HepG2 (cell line): Measurements from ENCODE around the gene PLCB4. TPM values are rescaled to one million over a fixed set of nuclear protein-coding genes. Genes with fewer than 3 reads are reported as not detected.

Source experiments
- ATAC-seq: fragments of 200-7000 bp; cut with Tn5 transposase; 3 replicates; pipeline ENCODE4 v1.9.1; 2020; ENCODE audit warnings: mild to moderate bottlenecking, moderate library complexity
- BruUV-seq: library from RNA; stranded (reverse); fragments of 400-500 nt; replicated peaks from 2 replicates; lab custom pipeline; 2021; lab: Mats Ljungman, UMichigan
- CTCF ChIA-PET: fragments of 300-600 bp; formaldehyde crosslinking; extraction: SDS; loops from one replicate; lab custom pipeline; 2021; ENCODE audit warnings: low total read pairs, inconsistent platforms, low intra/inter-chr PET ratio; lab: Yijun Ruan, JAX
- POLR2A ChIA-PET: fragments of 350-600 bp; sonication (Branson Sonifier 250); formaldehyde crosslinking; loops from one replicate; lab custom pipeline; 2020; ENCODE audit warnings: antibody characterized with exemption, inconsistent platforms; lab: Yijun Ruan, JAX
- DNase-seq: peaks from one replicate; pipeline ENCODE4 v3.0.0-alpha.2; 2015; ENCODE audit warnings: low spot score
- FAIRE-seq: peaks from 3 replicates; lab custom pipeline; 2011; peaks lifted over from hg19 to GRCh38; lab: Jason Lieb, UNC
- H2AFZ ChIP-seq: one replicate; pipeline ENCODE4 v1.6.1; 2011; ENCODE audit warnings: low read length, inconsistent platforms
- H3K27ac ChIP-seq: fragments of 300-600 bp; 3 replicates; pipeline ENCODE4 v1.8.0; 2011; ENCODE audit warnings: mixed run types, mild to moderate bottlenecking, mixed read lengths, low read length, inconsistent platforms; ENCODE audit not compliant: insufficient read depth; ENCODE audit errors: extremely low read length
- H3K27me3 ChIP-seq, 2 experiments: fragments of 200-600 bp in 1 of 2; 2 replicates in 1 of 2; 3 replicates in 1 of 2; pipeline versions ENCODE4 v1.6.0 to v1.8.0; 2011; ENCODE audit warnings: low read length in 2 of 2, mild to moderate bottlenecking in 2 of 2, moderate library complexity in 2 of 2, inconsistent platforms in 1 of 2; ENCODE audit not compliant: insufficient read depth in 2 of 2, control insufficient read depth in 1 of 2
- H3K36me3 ChIP-seq, 2 experiments: fragments of 200-600 bp in 1 of 2; replicated peaks in 1 of 2; 2 replicates in 1 of 2; 3 replicates in 1 of 2; pipeline versions ENCODE4 v1.5.1 to v1.8.0; 2011; ENCODE audit warnings: low read length in 2 of 2, inconsistent platforms in 1 of 2; ENCODE audit not compliant: insufficient read depth in 2 of 2, control insufficient read depth in 1 of 2
- H3K4me1 ChIP-seq: 2 replicates; pipeline ENCODE4 v1.5.1; 2012; ENCODE audit warnings: low read length, inconsistent platforms; ENCODE audit not compliant: insufficient read depth
- H3K4me2 ChIP-seq: 2 replicates; pipeline ENCODE4 v1.6.0; 2011; ENCODE audit warnings: low read depth, low read length, inconsistent platforms
- H3K4me3 ChIP-seq, 3 experiments: fragments of 200-600 bp in 1 of 3; sonication (generic), shearing (Covaris generic) in 1 of 3; replicated peaks in 1 of 3; 2 replicates each; pipeline ENCODE4 v1.5.1; 2011 to 2016; ENCODE audit warnings: low read length in 3 of 3, inconsistent platforms in 2 of 3, low read depth in 2 of 3, mild to moderate bottlenecking in 2 of 3, control low read depth in 1 of 3, mixed read lengths in 1 of 3; ENCODE audit not compliant: insufficient read depth in 1 of 3
- H3K79me2 ChIP-seq: one replicate; pipeline ENCODE4 v1.6.1; 2011; ENCODE audit warnings: low read length, inconsistent platforms; ENCODE audit not compliant: insufficient read depth
- H3K9ac ChIP-seq: 2 replicates; pipeline ENCODE4 v1.6.0; 2011; ENCODE audit warnings: mild to moderate bottlenecking, low read depth, low read length, inconsistent platforms; ENCODE audit not compliant: insufficient read depth
- H3K9me3 ChIP-seq: 2 replicates; pipeline ENCODE4 v1.5.1; 2012; ENCODE audit warnings: mild to moderate bottlenecking, low read length
- H4K20me1 ChIP-seq: 2 replicates; pipeline ENCODE4 v1.6.0; 2011; ENCODE audit warnings: inconsistent platforms, mild to moderate bottlenecking, low read length, moderate library complexity; ENCODE audit not compliant: insufficient read depth
- CTCF ChIP-seq: sonication (generic); formaldehyde crosslinking; IDR thresholded peaks from 2 replicates; pipeline ENCODE4 v1.5.0; 2020; ENCODE audit warnings: mild to moderate bottlenecking, missing genetic modification reagents, moderate library complexity
- KLF13 ChIP-seq: sonication (generic); formaldehyde crosslinking; IDR thresholded peaks from 2 replicates; pipeline ENCODE4 v1.4.0; 2020; ENCODE audit warnings: mild to moderate bottlenecking, missing genetic modification reagents
- NAIF1 ChIP-seq: sonication (generic); formaldehyde crosslinking; IDR thresholded peaks from 2 replicates; pipeline ENCODE4 v1.5.0; 2020; ENCODE audit warnings: mild to moderate bottlenecking, missing genetic modification reagents, borderline replicate concordance
- NR2F6 ChIP-seq, 2 experiments: IDR thresholded peaks; 2 replicates each; pipeline ENCODE4 v1.6.1; 2016; ENCODE audit warnings: antibody characterized with exemption in 1 of 2, mild to moderate bottlenecking in 1 of 2
- POLR2AphosphoS2 ChIP-seq: IDR thresholded peaks from 2 replicates; pipeline ENCODE4 v1.6.1; 2011; ENCODE audit warnings: low read depth, low read length, improper control_type of control experiment
- PRPF4 ChIP-seq: fragments of 200-400 bp; formaldehyde crosslinking; IDR thresholded peaks from 2 replicates; pipeline ENCODE4 v1.6.1; 2016; ENCODE audit warnings: low read length, low read depth; ENCODE audit not compliant: poor library complexity, severe bottlenecking
- SNAPC5 ChIP-seq: sonication (generic); formaldehyde crosslinking; IDR thresholded peaks from 2 replicates; pipeline ENCODE4 v1.8.1; 2023; ENCODE audit warnings: mild to moderate bottlenecking, missing genetic modification reagents, borderline replicate concordance
- SOX5 ChIP-seq: IDR thresholded peaks from 2 replicates; pipeline ENCODE4 v1.6.1; 2016; ENCODE audit warnings: borderline replicate concordance
- TFDP1 ChIP-seq: IDR thresholded peaks from 2 replicates; pipeline ENCODE4 v1.6.1; 2016; ENCODE audit warnings: missing compliant biosample characterization, missing genetic modification reagents, borderline replicate concordance
- THAP9 ChIP-seq: sonication (generic); formaldehyde crosslinking; IDR thresholded peaks from 2 replicates; pipeline ENCODE4; 2020; ENCODE audit warnings: missing genetic modification reagents, mild to moderate bottlenecking, borderline replicate concordance
- ZKSCAN5 ChIP-seq: sonication (generic); formaldehyde crosslinking; IDR thresholded peaks from 2 replicates; pipeline ENCODE4 v1.5.1; 2020; ENCODE audit warnings: mild to moderate bottlenecking, missing genetic modification reagents
- ZNF564 ChIP-seq: sonication (generic); formaldehyde crosslinking; IDR thresholded peaks from 2 replicates; pipeline ENCODE4 v1.8.1; 2023; ENCODE audit warnings: mild to moderate bottlenecking, missing genetic modification reagents
- ZNF576 ChIP-seq: sonication (generic); formaldehyde crosslinking; IDR thresholded peaks from 2 replicates; pipeline ENCODE4 v1.4.0; 2020; ENCODE audit warnings: mild to moderate bottlenecking, missing genetic modification reagents
- ZNF616 ChIP-seq: sonication (generic); formaldehyde crosslinking; IDR thresholded peaks from 2 replicates; pipeline ENCODE4 v1.5.0; 2020; ENCODE audit warnings: low read depth, mild to moderate bottlenecking, missing genetic modification reagents
- WGBS: methylation state at CpG from one replicate; pipeline ENCODE4 v1.1.6; 2017; ENCODE audit warnings: low lambda C conversion rate; 5-methylcytosine and 5-hydroxymethylcytosine counted together
- in situ Hi-C: cut with HindIII; loops from 2 replicates; pipeline ENCODE4 v1.10.0; 2017; ENCODE audit warnings: low pct_unique_long_range_greater_than_20kb; ENCODE audit not compliant: extremely low pct_ligation_motif_present
- intact Hi-C: fragments of 100-400 bp; cut with micrococcal nuclease; formaldehyde crosslinking; loops from one replicate; pipeline ENCODE4 v1.10.0; 2022; ENCODE audit not compliant: unreplicated experiment
- polyA plus RNA-seq, 8 experiments: library from polyadenylated mRNA; depleted of rRNA in 3 of 8; stranded (reverse) in 7 of 8; unstranded in 1 of 8; fragments of >200 nt; fragmentation: Illumina TruSeq in 4 of 8; extraction: Trizol in 4 of 8; gene quantifications; 2 replicates each; pipeline versions ENCODE4 v1.2.1 to v1.2.3, GENCODE V29; 2011 to 2016; ENCODE audit warnings: low read depth in 4 of 8, missing spikeins in 1 of 8, mixed read lengths in 1 of 8; ENCODE audit not compliant: insufficient read depth in 1 of 8
- total RNA-seq, 5 experiments: library from RNA; depleted of rRNA; stranded (reverse); fragments of >200 nt; fragmentation: Illumina TruSeq; extraction: Trizol; gene quantifications; 2 replicates each; pipeline ENCODE4 v1.2.3, GENCODE V29; 2016; ENCODE audit warnings: low read depth in 1 of 5

PLCB4 gene
- total and polyA plus RNA-seq, 2 of the 13 experiments (the other 11 are each of a cell fraction or from before 2014, with no cell fraction given), result 0.01 TPM; not detected in 1

- Histone ChIP-seq H3K79me2 (no peaks in the 10 kb centered on the region), H3K4me2 (no peak overlapping the region), H3K9ac (no peak overlapping the region), H3K36me3 (no peaks in the 10 kb centered on the region), H2AFZ (no peak overlapping the region), H3K4me1 (no peaks in the 10 kb centered on the region), H4K20me1 (no peaks in the 10 kb centered on the region), H3K27ac (no peak overlapping the region), H3K27me3 (no peaks in the 10 kb centered on the region; a peak in 1 of 5 replicates), H3K9me3 (no peaks in the 10 kb centered on the region), H3K4me3 (no peak overlapping the region)
- ATAC-seq, result no peak
- intact Hi-C loops (no loop called here), in situ Hi-C loops (no loop called here)
- 26% methylated on average over 4 of the region's 4 CpGs for WGBS
- DNase-seq, result no peak
- no peak for FAIRE-seq
- ChIA-PET POLR2A (no interaction called here), CTCF (no interaction called here)
- BruUV-seq, result no TSS peak
- TF ChIP-seq NAIF1 (CRISPR knock-in tag) (no peak), SOX5 (CRISPR knock-in tag) (no peak), SNAPC5 (CRISPR knock-in tag) (no peak), ZNF616 (CRISPR knock-in tag) (no peak), ZNF564 (no peak), CTCF (no peak), ZNF576 (CRISPR knock-in tag) (no peak), PRPF4 (no peak), KLF13 (CRISPR knock-in tag) (no peak), ZKSCAN5 (CRISPR knock-in tag) (no peak), NR2F6 (IDR thresholded peaks at IDR 0.05) (no peak), NR2F6 (CRISPR knock-in tag; IDR thresholded peaks at IDR 0.05) (no peak), THAP9 (CRISPR knock-in tag) (no peak), TFDP1 (CRISPR knock-in tag) (no peak), POLR2AphosphoS2 (no peak)
Observed at GRCh38 chr20:9024606-9025005, 44.3 kb upstream of the PLCB4 start.
